ENCODE data around the gene UNC5B.

Gene UNC5B

DNA sequence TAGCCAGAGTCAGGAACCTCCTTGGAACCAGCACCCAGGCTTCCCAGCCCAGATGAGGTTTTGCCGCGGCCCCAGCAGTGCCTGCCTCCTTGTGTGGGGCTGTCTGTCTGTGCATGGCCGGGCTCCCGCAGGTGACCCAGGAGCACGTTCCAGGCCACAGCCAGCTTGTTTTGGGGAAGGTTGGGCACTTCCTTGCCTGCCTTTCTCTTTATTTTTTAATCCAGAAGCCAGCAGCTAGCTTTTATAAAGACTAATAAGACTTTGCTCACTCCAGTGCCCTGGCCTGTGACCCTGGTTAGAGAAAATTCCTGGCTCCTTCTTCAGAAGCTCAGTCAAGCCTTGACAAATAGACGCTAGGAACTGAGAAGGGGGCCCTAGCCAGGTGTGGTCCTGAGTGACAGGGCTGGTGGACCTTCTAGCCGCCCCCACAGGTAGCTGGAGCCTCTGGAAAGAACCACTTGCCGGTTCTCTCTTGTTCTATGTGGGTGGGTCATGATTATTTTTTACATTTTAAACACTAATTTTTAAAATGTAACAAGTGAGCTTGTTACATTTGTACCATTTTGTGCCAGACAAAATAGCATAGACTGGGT lies 107.5 kb downstream of the UNC5B start:
- ATAC-seq (no peak), DNase-seq (no peak)

- no peak for ATAC-seq
Measured at GRCh38 chr10:71320592-71320991, 108.2 kb downstream of the UNC5B start.

GRCh38 chr10:71321386-71321785 lies 109.0 kb downstream of the UNC5B start:
- DNase-seq (no peak), ATAC-seq (no peak)

More at GRCh38 chr10:71320592-71320991, 108.2 kb downstream of the UNC5B start:
- DNase-seq, result no peak

DNA sequence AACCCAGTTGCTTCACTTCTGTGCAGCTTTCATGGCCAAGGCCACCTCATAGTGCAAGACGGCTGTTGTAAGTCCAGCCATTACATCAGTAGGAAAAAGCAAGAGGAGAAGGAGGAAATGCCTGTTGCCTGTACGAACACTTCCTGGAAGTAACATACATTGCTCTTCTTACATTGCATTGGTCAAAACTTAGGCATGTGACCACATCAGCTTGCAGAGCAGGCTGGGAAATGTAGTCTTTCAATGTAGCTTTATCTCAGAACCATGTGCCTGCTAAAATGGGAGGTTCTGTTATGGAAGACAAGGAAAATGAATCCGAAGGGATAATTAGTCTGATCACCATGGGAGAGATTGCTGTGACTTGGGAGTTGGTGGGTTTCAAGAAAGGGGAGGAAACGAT lies 111.0 kb downstream of the UNC5B start:
- no peak for ATAC-seq
- no peak for DNase-seq

GRCh38 chr10:71324743-71325142 lies 112.4 kb downstream of the UNC5B start:
- no peak for DNase-seq

DNA sequence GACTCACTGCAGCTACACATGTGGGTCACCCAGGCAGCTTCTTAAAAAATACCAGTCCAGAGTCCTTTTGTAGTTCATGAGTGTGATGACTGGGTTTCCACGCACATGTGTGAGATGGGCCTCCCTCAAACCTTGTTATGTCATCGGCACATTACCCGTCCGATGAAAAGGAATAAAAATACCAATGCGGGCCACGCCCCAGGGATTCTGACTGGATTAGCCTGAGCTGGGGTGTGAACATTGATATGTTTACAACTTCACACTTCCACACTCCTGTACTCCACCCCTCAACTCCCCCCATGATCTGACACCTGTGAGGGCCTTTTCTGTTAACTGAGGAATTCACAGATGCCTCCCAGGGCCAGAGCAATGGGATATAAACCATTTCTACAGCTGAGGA lies 112.9 kb downstream of the UNC5B start:
- no peak for DNase-seq
- no peak for ATAC-seq

More at GRCh38 chr10:71324743-71325142, 112.4 kb downstream of the UNC5B start:
- no peak for ATAC-seq

- no peak for ATAC-seq
- DNase-seq, result no peak
Measured at GRCh38 chr10:71326464-71326881, 114.1 kb downstream of the UNC5B start.

DNA sequence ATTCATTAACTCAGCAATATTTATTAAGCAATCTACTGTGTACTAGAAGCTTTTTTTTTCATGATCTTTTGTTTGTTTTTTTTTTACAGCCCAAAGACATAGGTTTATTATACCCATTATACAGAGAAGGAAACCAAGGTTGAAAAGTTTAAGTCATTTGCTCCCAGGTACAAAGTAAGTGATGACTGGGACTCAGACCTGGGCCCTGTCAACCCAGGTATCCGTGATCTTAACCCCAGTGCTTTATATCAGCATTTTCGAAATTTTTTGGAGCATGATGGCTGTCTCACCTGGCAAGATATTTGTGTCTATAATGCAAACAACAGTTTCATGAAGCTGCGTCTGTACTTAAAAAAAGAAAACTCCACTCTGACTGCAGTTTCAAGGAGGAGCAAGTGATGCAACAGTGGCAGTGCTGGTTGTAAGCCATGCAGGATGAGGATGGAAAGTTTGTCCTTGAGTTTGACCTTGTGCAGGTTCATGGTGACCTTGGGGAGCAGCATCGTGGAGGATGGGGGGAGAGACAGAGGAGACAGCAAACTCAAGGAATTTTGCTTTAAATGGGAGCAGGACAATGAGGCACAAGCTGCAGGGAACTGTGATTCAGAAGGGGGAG lies 118.5 kb downstream of the UNC5B start:
- DNase-seq, result no peak

DNA sequence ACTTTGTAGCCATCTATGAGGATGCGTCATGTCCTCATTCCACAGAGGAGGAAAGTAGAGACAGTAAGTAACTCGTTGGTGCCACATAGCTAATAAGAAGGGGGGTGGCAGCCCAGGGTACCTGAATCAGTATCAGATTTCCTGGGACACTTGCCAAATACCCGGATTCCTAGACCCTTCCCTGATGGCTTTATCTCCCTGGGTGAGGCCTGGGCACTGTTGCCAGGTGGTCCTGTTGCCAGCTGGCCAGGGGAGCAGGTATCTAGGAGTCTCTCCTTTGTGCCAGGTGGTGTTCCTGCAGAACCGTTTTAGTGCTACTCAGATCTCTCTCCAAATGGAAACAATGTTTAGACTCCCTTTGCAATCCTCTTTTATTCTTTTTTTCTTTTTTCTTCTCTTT lies 119.4 kb downstream of the UNC5B start:
- DNase-seq (no peak), ATAC-seq (no peak)

More for the DNA sequence above, 118.5 kb downstream of the UNC5B start:
- no peak for ATAC-seq

DNA sequence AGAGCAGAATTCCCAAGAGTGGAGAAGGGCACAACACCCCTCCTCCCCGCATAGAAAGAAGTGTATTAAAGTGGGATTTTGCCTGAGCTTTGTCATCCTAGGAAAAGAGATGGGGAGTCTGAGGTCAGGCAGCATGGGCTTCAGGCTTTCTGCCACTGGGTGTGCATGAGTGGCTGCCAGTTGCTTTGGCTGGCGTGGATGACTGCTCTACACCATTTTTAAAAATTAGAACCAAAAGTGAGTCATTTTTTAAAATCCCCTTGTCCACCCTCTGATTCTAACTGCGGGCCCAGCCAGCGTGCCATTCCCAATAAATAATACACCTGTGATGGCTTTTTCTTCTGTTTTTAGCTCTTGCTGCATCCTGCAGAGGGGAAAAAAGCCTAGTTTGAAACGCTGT lies 120.1 kb downstream of the UNC5B start:
- no peak for ATAC-seq
- no peak for DNase-seq

GRCh38 chr10:71333129-71333887 lies 120.9 kb downstream of the UNC5B start:
- ATAC-seq (no peak), DNase-seq (no peak)

GRCh38 chr10:71334221-71334791 lies 121.9 kb downstream of the UNC5B start:
- DNase-seq (no peak), ATAC-seq (no peak)

GRCh38 chr10:71335173-71335708 lies 122.9 kb downstream of the UNC5B start:
- ATAC-seq, result no peak
- DNase-seq, result no peak

DNA sequence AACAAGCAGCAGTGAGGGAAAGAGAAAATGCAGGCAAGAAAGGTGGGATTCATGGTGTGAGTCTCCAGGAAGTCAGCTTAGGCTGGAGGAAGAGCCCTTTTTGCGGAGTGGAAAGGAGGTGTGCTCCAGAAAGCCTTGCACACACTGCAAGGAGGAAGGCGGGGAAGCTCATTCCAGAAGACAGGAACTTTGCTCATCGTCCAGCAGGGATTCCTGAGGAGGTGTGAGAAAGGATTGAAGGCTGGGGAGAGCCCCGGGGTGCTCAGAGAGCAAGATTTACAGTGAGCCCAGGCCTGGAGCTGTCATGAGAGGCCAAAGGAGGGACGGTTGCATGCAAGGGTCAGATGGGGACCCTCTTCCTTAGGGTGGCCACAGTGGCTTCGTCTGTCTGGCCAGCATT lies 124.3 kb downstream of the UNC5B start:
- no peak for ATAC-seq
- DNase-seq, result no peak

- no peak for DNase-seq
- no peak for ATAC-seq
Measured at GRCh38 chr10:71337219-71337701, 124.9 kb downstream of the UNC5B start.

GRCh38 chr10:71338728-71339495 lies 126.5 kb downstream of the UNC5B start:
- ATAC-seq (no peak), DNase-seq (no peak)

DNA sequence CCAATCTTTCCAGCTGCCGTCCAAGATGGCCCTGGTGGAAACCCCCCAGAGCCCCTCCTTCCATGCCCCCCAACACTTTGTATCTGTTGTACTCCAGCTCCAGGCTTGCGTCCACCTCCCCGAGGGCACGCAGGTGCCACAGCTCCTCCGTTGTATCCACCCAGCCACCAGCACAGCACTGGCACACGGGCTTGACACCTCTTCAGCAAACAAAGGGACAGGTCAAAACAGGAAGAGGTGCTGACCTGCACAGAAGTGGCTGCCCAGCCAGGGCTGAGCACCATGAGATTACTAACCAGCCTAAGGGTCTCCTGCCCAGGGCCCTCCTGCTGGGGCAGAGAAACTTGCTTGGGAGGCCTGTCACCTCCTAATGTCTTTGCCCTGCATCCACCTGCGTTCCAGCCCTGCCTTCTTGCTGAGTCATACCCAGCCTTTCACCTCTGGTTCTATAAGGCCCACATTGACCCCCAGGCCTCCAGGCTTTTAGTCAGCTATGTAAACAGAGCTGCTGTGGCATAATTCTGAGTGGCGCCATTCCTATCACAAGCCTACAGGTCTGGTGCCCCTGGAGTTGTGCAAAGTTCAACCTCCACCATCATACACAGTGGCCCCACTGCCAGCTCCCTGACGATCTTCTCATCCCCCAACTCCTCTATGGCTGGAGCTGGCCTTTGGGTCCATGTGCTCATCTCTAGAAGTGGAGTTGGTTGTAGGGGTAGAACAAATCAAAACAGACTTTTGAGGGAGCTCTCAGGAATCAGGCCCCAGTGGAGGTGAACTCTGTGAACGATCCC lies 127.6 kb downstream of the UNC5B start:
- no peak for ATAC-seq
- no peak for DNase-seq

DNA sequence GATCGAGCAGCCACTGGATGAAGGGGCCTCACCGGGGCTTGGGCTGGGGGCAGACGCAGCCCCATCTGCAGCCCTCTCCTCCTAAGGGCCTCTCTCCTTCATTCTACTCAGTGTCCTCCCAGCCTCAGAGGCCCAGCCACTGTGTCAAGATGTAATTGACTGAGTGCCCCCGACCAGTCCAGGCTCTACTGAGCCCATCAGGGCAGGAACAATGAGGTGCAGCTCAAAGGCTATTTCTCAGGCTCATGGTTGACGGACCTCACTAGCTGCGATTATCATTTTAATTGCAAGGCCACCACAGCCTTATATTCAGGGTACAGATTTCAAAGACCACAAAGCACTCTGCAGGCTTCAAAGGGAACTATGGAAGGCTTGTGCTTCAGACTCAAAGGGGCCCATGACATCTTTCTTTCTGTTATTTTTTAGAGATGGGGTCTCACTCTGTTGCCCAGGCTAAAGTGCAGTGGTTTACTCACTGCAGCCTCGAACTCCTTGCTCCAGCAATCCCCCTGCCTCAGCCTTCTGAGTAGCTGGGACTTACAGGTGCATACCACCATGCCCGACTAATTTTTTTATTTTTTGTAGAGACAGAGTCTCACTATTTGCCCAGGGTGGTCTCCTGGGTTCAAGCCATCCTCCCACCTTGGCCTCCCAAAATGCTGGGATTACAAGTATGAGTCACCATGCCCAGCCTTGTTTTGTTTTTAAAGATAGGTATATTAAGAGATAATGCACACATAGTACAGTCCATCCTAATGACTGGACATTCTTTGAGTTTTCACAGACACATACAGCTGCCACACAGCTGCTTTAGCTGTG lies 130.4 kb downstream of the UNC5B start:
- DNase-seq, result no peak
- no peak for ATAC-seq

DNA sequence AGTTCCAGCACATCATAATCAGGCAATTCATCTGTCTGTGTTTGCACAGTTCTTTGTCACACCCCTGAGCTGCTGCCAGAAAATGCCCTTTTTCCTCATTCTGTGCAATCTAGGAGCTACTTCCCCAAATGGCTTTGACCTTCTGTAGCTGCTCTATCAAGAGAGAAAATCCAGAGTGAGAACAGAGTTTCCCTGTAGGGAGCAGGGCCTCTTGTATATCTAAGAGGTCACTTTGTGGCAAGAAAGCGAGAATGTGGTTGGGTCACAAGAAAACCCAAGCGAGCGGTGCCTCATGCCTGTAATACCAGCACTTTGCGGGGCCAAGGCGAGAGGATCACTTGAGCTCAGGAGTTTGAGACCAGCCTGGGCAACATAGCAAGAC lies 131.0 kb downstream of the UNC5B start:
- DNase-seq (no peak), ATAC-seq (no peak)
